GM18858 (cell line): ENCODE measurements around the gene VPS37D.
"Not testable (repeated sequence)": the region's sequence is repeated elsewhere in the genome, so short reads cannot be mapped to it uniquely, and the experiment has no call there.

Source experiments
- ATAC-seq: cut with Tn5 transposase; IDR thresholded peaks from one replicate; pipeline ENCODE4 v1.9.1; 2021; ENCODE audit not compliant: unreplicated experiment

The VPS37D gene

DNA sequence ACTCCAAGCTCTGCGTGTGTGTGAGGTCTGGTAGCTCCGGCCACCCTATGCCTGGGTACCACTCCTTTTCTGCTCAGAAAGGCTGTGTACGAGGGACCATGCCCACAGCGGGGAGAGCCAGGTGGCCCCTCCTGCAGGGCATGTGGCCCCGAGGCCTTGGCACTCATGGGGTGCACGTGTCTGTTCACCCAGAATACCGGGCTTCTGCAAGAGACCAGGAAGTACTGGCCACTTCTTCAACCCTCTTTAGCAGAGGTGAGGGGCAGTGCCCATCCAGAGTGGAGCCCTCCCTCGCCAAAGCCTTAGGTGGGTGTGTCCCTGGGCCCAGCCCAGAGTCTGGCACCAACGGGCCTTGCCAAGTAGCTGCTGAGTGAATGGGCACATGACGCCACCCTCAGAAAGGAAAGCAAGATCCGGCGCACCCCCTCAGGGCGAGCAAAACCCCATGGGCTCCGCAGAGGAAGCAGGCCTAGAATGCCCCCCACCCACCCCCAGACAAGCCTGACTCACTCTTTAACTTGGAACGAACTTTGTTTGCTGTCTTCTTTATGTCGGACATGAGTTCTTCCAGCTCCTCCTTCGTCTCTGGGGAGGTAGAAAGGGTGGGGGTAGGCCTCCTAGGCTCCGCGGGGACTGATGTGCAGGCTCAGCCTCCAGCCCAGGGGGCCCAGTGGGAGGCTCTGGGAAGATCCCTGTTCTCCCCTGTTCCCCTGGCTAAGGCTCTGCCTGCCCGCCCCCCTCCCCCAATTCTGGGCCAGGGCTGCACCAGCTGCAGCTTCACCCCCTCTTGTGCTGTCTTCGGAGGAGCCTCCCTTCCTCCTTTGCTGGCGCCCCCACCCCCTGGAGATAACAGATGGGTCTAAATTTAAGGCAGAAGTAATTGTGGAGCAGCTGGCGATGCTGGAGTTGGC, 37.3 kb downstream of the VPS37D start:
- no peak for ATAC-seq

DNA sequence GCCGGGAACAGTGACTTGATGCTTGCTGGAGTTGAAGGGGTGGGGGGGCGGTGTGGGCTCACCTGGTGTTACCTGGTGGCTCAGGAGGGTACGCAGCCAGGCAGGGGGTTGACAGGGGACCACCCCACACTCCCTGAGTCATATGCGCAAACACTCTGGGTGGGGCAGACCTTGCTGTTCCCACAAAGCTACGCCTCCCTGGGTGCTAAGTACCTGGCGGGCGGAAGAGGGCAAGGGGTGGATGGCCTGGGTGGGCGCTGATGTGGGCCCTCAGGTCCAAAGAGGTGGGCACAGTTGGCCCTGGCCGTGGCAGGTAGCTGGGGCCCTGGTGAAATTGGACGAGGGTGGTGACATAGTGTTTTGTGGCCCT, 37.9 kb downstream of the VPS37D start:
- no peak for ATAC-seq

DNA sequence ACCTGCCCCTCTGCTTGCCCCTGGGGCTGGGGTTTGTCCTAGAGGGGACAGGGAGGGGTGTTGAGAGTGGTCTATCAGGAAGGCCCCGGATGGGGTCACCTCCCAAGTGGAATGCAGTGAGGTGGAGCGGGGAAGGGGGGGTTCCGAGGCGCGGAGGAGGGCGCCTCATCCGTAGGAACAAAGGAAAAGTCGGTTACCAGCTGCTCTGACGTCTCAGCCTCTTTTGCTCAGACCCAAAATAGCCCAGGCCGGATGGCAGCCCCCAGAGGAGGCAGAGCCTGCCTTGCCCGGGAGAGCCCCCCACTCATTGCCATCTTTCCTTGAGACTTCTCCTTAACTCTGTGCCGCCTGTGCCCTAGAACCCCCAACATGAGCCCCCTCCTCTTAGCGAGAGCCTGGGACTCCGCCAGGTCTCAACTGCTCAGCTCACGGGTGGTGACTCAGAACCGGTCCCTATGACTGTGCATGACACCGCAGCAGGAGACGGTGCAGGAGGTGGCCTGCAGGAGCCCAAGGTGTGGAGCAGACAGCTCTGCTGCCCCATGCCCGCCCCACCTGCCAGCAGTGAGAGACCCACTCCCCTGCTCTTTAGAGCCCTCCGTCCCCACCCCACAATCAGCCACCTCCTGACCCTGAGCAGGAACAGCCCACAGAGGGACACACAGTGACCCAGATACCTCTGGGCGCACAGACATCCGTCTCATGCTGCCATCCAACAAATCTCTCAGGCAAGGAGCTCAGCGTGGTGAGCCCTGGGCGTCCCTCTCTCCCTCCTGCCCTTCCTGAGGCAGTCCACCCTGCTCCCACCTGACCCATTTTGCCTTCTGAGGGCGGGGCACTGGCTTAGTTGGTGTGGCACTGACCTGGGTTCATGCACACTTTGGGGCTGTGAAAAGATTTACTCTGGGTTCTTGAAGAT, 38.8 kb downstream of the VPS37D start:
- ATAC-seq: no peak

DNA sequence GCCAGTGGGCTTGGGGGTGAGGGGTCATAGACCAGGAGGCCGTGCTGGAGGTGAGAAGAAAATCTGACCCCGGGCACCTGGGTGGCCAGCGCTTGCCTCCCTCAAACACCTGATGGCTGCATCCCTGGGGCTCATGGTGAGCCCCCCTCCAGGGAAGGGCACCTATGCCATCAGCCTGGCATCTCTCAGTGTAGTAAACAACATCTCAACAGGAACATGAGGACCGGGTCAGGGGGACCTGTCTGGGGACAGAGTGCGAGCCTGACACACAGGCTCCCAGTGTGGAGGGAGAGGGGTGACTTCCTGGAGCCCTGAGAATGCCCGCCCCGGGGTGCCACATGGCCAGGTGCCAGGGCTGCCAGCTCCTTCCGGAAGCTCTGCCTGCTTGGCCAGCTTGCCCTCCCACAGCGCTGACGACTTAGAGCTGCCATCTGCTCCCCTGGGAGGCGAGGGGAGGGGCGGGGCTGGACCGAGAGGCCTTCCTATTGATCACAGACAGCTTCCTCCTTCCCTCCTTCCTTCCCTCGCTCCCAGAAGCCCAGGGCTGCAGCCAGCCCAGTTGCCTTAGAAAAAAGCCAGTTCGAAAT, 39.5 kb downstream of the VPS37D start:
- ATAC-seq: no peak

DNA sequence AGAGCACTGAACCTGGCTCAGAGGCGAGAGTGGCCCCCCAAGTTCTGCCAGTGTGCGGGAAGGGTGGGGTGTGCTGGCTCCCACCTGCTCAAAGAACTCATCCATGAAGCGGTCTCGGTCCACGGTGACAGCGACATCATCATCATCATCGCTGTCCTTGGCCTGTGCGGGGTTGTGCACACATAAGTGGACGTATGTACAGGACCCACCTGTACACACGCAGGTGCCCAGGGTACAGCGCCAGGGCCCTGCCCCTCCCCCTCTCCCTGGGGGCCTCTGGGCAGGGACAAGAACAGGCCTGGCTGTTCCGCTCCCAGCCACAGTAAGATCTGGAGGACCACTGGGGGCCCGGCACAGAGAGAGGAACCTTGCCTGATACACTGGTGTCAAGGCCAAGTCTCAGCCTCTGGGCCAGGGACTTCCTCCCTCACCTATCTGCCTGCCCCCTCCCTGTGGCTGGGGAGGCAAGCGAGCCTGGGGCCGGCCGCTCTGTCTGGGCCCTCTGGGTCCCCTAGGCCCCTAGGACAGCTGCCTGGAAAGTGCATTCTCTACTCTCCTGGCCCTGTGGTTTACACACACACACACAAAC, 41.4 kb downstream of the VPS37D start:
- no peak for ATAC-seq

DNA sequence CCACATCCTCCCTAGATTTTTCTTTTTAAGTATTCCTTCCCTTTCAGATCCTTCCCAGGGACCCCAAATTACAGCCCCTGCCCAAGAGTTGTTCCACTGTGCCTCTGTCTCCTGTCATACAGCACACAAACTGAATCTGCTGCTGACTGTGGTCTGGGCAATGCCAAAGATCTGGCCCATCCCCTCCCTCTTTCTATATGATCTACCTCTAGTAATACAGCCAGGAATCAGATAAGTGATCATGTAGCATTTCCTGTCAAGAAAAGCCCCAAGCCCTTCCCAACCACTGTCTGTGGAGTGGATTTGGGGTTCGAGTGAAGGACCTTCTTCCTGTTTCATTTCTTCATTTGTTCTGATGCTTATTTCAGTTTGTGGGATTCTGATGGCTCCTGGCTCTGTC, 45.1 kb downstream of the VPS37D start:
- ATAC-seq: no peak

DNA sequence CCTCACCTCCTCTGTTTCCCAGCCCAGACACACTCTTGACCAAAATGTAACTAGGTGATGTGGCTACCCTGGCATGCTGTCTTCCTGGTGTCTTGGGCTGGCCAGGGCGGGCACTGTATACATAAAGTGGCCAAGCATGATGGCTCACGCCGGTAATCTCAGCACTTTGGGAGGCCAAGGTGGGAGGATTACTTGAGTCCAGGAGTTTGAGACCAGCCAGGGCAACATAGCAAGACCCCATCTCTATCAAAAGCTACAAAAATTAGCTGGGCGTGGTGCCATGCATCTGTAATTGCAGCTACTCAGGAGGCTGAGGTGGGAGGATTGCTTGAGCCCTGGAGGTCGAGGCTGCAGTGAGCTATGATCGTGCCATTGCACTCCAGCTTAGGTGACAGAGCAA, 45.7 kb downstream of the VPS37D start:
- not testable (repeated sequence) for ATAC-seq

DNA sequence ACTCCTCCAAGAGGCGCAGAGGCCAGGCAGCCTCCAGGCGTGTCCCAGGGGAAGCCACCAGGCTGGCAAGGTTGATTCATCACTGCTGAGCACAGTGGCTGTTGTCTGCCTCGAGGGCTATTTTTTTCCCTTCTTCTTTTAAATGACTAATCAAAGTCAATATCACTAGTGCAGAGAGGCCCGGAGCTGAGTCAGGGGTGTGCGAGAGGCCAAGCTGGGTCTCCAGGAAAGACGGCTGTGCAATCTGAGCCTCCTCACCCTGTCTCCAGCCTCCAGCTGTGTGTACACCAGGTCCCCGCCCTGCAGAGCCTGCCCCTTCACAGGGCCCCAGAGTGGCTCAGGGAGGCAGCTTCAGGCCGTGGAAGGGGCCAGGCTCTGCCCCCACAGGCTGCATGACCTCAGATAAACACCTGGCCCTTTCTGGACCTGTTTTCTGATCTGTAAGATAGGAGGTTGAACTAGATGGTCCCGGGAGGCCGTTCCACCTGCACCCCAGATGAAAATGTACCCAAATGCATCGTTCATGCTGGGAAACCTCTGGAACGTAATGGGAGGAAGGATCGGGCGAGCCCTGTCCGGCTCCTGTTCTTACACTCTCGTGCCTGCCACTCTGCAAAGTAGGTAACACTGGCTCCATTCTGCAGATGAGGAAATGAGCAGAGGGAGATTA, 48.2 kb downstream of the VPS37D start:
- no peak for ATAC-seq

DNA sequence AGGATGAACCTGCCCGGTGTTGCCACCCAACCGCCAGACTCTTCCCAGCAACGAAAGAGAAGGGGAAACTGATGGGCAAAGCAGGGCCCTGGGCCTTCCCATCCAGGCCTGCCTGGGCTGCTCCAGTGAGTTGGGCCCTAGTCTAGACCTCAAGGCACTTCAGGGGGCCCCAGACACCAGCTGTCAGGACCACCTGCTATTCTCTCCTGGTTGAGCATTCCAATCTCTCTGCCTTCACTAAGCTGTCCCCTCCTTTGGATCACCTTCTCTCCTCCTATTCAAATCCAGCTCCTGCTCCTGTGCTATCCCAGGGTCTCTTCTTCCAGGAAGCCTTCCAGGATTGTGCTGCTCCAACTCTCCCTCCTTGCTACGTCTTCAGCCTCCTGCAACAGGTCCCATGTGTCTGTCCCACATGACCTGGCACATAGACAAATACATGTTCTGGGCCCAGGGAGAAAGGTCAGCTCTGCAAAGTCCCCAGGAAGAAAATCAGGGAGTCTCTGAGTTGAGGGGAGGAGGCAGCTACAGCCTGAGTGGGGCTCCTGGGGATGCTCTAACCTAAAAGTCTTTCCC, 48.8 kb downstream of the VPS37D start:
- ATAC-seq: no peak

DNA sequence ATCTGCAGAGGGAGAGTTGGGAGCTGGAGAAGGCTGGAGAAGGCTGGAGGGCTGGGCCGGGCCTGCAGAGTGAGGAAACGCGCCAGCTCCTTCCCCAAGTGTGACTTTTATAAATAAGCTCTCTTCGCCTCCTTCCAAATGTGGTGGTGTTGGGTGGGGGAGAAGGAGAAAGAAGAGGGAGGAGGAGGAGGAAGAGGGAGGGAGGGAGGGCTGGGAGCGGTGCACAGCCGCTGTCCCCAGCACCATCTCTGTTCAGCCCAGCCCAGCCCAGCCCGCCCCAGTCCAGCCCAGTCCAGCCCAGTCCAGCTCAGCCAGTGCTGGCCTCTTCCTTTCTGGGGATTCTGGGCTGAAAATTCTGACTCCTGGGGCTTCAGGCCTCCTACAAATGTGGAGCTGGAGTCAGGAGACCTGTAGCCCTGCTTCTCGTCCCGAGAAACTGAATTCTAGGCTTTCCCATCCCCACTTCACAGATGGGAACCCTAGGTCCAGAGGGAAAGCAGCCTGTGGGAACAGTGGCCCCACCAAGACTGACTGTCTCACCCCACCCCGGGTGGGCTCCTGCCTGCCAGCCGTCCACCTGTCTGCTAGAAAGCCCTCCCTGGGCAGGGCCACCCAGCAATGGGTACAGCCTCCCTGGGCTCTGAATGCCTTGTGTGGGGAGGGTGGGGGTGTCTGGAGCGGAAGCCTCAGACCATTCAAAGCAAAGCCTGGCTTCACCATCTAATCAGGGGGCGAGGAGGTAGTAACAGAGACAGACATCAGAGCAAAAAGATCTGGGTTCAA, 49.6 kb downstream of the VPS37D start:
- no peak for ATAC-seq

DNA sequence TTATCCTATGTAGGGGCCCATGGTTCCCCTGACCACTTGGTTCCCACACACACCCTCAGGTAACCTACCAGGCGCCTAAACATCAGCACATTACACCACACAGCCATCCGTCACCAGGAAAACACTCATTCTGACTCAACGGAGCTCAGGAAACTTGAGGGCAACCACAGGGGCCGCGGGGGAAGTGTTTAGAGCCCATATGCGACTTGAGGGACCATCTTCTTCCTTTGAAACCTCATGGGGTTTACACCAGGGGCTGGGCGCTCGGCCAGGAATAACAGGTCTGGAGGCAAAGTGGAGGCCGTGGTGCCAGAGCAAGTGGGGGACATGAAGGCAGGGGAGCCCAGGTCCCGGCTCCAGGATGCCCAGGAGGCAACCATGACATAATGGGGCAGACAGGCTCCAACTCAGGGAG, 50.4 kb downstream of the VPS37D start:
- no peak for ATAC-seq

DNA sequence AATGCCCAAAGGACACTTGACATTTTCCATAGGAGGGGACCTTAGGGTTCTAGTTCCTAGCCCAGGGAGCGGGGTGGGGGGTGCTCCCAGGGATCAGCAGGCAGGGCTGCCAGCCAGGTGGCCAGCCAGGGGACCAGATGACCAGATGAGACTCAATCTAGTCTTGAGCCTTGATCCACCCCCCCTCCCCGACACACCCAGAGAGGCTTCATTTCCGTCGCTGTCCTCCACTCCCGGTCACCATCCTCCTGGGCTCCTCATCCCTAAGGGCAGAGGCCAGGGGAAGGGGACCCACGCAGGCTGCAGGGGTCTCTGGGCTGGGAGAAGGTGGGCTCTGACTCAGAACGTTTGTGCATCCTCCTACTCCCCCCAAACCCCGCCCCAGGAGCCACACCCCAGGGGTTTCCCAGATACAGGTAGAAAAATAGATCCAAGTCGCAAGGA, 50.8 kb downstream of the VPS37D start:
- ATAC-seq: no peak

DNA sequence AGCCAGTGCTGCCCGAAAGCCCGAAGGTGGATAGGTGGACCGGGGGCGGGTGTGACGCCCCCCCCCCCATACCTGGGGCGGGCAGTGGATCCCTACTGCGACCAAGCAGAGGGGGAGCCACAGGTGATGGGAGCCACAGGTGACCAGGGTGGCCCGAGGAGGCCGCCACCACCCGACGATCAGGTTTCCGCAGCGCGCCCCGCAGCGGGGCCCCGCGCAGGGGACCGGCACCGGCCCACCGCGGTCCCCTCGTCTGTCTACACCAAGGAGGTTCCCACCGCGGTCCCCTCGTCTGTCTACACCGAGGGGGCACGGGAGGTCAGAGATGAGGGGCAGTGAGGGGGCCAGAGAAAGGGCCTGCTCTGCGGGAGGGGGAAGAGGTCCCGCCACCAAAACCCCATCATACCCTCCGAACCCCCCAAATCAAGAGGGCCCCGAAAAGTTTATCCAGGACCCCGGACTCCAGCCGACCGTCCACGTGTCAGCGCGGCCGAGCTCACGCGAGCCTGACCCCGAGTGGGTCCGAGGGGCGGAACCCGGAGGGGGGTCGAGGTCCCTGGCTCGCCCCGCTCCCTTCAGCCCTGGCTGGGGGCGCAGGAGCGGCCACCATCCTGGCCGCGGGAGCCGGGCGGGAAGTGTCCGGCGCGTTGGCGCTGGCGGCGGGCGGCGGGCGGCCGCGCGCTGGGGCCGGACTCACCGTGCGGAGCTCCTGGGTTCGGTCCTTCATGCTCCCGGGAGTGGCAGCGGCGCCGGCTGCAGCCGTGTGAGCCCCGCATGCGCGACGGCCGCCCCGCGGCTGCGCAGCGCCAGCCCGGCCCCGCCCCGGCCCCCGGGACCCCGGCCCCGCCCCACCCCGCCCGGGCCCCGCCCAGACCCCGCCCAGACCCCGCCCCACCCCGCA, 51.5 kb downstream of the VPS37D start, which contains the start of gene STX1A:
Gene STX1A (minus strand): TSS at position 765 of the 901 bp plus-strand sequence. CDS start 38 bp downstream, at position 727.
- no peak for ATAC-seq

DNA sequence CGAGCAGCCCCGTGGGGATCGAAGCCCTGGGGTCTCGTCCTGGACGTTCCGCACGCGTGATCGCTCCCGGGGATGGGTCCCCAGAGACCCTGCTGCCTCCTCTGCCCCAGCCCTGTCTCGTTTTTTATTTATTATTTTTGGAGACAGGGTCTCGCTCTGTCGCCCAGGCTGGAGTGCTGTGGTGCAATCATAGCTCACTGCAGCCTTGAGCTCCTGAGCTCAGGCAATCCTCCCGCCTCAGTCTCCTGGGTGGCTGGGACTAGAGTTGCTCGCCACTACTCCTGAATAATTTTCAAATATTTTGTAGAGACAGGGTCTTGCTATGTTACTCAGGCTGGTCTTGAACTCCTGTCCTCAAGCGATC, 52.2 kb downstream of the VPS37D start:
- ATAC-seq: no peak

DNA sequence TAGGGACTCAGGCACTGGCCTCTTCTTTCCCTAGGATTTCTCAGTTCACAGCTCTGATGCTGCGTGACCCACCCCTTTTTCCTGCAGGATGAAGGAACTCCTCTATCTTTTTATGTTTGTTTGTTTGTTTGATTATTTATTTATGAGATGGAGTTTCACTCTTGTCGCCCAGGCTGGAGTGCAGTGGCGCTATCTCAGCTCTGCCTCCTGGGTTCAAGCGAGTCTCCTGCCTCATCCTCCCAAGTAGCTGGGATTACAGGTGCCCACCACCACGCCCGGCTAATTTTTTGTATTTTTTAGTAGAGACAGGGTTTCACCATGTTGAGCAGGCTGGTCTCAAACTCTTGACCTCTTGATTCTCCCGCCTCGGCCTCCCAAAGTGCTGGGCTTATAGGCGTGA, 52.8 kb downstream of the VPS37D start:
- ATAC-seq: not testable (repeated sequence)

DNA sequence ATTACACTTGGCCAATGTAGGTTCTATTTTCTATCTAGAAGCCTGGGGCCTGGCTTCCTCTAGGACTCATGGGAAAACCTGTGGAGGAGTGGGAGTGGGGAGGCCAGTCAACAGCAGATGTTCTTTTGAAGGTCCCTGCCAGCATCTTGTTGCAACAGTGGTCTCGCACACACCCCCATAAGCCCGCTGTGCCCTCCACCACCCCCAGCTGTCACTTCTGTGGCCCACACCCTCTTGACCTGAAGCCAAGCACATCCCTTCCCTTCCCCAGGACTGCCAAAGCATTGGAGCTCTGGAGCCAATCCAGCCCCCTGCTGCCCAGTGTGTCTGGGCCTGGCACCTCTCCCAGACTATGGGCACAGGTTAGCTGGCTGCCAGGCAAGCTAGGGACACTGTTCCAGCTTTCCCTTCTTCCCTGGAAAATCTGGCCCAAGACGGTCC, 53.8 kb downstream of the VPS37D start:
- no peak for ATAC-seq
